HepG2 (cell line): Measurements from ENCODE around the gene CCDC150. TPM values are rescaled to one million over a fixed set of nuclear protein-coding genes. Genes with fewer than 3 reads are reported as not detected.

Experiments
- ATAC-seq: fragments of 200-7000 bp; cut with Tn5 transposase; 3 replicates; pipeline ENCODE4 v1.9.1; 2020; ENCODE audit warnings: mild to moderate bottlenecking, moderate library complexity
- BruUV-seq: library from RNA; stranded (reverse); fragments of 400-500 nt; replicated peaks from 2 replicates; lab custom pipeline; 2021; lab: Mats Ljungman, UMichigan
- CTCF ChIA-PET: fragments of 300-600 bp; formaldehyde crosslinking; extraction: SDS; loops from one replicate; lab custom pipeline; 2021; ENCODE audit warnings: low total read pairs, inconsistent platforms, low intra/inter-chr PET ratio; lab: Yijun Ruan, JAX
- POLR2A ChIA-PET: fragments of 350-600 bp; sonication (Branson Sonifier 250); formaldehyde crosslinking; loops from one replicate; lab custom pipeline; 2020; ENCODE audit warnings: antibody characterized with exemption, inconsistent platforms; lab: Yijun Ruan, JAX
- DNase-seq: peaks from one replicate; pipeline ENCODE4 v3.0.0-alpha.2; 2015; ENCODE audit warnings: low spot score
- FAIRE-seq: peaks from 3 replicates; lab custom pipeline; 2011; peaks lifted over from hg19 to GRCh38; lab: Jason Lieb, UNC
- H2AFZ ChIP-seq: one replicate; pipeline ENCODE4 v1.6.1; 2011; ENCODE audit warnings: low read length, inconsistent platforms
- H3K27ac ChIP-seq: fragments of 300-600 bp; 3 replicates; pipeline ENCODE4 v1.8.0; 2011; ENCODE audit warnings: mixed run types, mild to moderate bottlenecking, mixed read lengths, low read length, inconsistent platforms; ENCODE audit not compliant: insufficient read depth; ENCODE audit errors: extremely low read length
- H3K27me3 ChIP-seq, 2 experiments: fragments of 200-600 bp in 1 of 2; 2 replicates in 1 of 2; 3 replicates in 1 of 2; pipeline versions ENCODE4 v1.6.0 to v1.8.0; 2011; ENCODE audit warnings: low read length in 2 of 2, mild to moderate bottlenecking in 2 of 2, moderate library complexity in 2 of 2, inconsistent platforms in 1 of 2; ENCODE audit not compliant: insufficient read depth in 2 of 2, control insufficient read depth in 1 of 2
- H3K36me3 ChIP-seq, 2 experiments: fragments of 200-600 bp in 1 of 2; replicated peaks in 1 of 2; 2 replicates in 1 of 2; 3 replicates in 1 of 2; pipeline versions ENCODE4 v1.5.1 to v1.8.0; 2011; ENCODE audit warnings: low read length in 2 of 2, inconsistent platforms in 1 of 2; ENCODE audit not compliant: insufficient read depth in 2 of 2, control insufficient read depth in 1 of 2
- H3K4me1 ChIP-seq: 2 replicates; pipeline ENCODE4 v1.5.1; 2012; ENCODE audit warnings: low read length, inconsistent platforms; ENCODE audit not compliant: insufficient read depth
- H3K4me2 ChIP-seq: 2 replicates; pipeline ENCODE4 v1.6.0; 2011; ENCODE audit warnings: low read depth, low read length, inconsistent platforms
- H3K4me3 ChIP-seq, 3 experiments: fragments of 200-600 bp in 1 of 3; sonication (generic), shearing (Covaris generic) in 1 of 3; replicated peaks in 1 of 3; 2 replicates each; pipeline ENCODE4 v1.5.1; 2011 to 2016; ENCODE audit warnings: low read length in 3 of 3, inconsistent platforms in 2 of 3, low read depth in 2 of 3, mild to moderate bottlenecking in 2 of 3, control low read depth in 1 of 3, mixed read lengths in 1 of 3; ENCODE audit not compliant: insufficient read depth in 1 of 3
- H3K79me2 ChIP-seq: one replicate; pipeline ENCODE4 v1.6.1; 2011; ENCODE audit warnings: low read length, inconsistent platforms; ENCODE audit not compliant: insufficient read depth
- H3K9ac ChIP-seq: 2 replicates; pipeline ENCODE4 v1.6.0; 2011; ENCODE audit warnings: mild to moderate bottlenecking, low read depth, low read length, inconsistent platforms; ENCODE audit not compliant: insufficient read depth
- H3K9me3 ChIP-seq: 2 replicates; pipeline ENCODE4 v1.5.1; 2012; ENCODE audit warnings: mild to moderate bottlenecking, low read length
- H4K20me1 ChIP-seq: 2 replicates; pipeline ENCODE4 v1.6.0; 2011; ENCODE audit warnings: inconsistent platforms, mild to moderate bottlenecking, low read length, moderate library complexity; ENCODE audit not compliant: insufficient read depth
- GLI4 ChIP-seq: sonication (generic); formaldehyde crosslinking; IDR thresholded peaks from 2 replicates; pipeline ENCODE4 v1.5.1; 2020; ENCODE audit warnings: missing genetic modification reagents, mild to moderate bottlenecking, moderate library complexity, borderline replicate concordance
- KDM5A ChIP-seq: fragments of 200-600 bp; sonication (generic); IDR thresholded peaks from 2 replicates; pipeline ENCODE4 v1.7.0; 2018; ENCODE audit warnings: antibody characterized with exemption, mild to moderate bottlenecking, low read length, borderline replicate concordance
- RFX3 ChIP-seq: IDR thresholded peaks from 2 replicates; pipeline ENCODE4 v1.6.1; 2016; ENCODE audit warnings: missing biosample characterization, missing genetic modification reagents
- SUZ12 ChIP-seq: fragments of 150-350 bp; IDR thresholded peaks from 2 replicates; pipeline ENCODE4 v1.6.1; 2014; ENCODE audit warnings: low read depth, low read length
- ZFX ChIP-seq: sonication (generic); formaldehyde crosslinking; IDR thresholded peaks from 2 replicates; pipeline ENCODE4 v1.4.0; 2020; ENCODE audit warnings: mild to moderate bottlenecking, low read depth, missing genetic modification reagents, moderate library complexity
- ZNF143 ChIP-seq: sonication (generic); formaldehyde crosslinking; IDR thresholded peaks from 2 replicates; pipeline ENCODE4 v1.4.0; 2020; ENCODE audit warnings: missing genetic modification reagents
- ZNF225 ChIP-seq: sonication (generic); formaldehyde crosslinking; IDR thresholded peaks from 2 replicates; pipeline ENCODE4 v1.4.0; 2020; ENCODE audit warnings: mild to moderate bottlenecking, missing genetic modification reagents
- ZNF768 ChIP-seq: sonication (generic); formaldehyde crosslinking; IDR thresholded peaks from 2 replicates; pipeline ENCODE4 v1.4.0; 2020; ENCODE audit warnings: missing genetic modification reagents
- WGBS: methylation state at CpG from one replicate; pipeline ENCODE4 v1.1.6; 2017; ENCODE audit warnings: low lambda C conversion rate; 5-methylcytosine and 5-hydroxymethylcytosine counted together
- in situ Hi-C: cut with HindIII; loops from 2 replicates; pipeline ENCODE4 v1.10.0; 2017; ENCODE audit warnings: low pct_unique_long_range_greater_than_20kb; ENCODE audit not compliant: extremely low pct_ligation_motif_present
- intact Hi-C: fragments of 100-400 bp; cut with micrococcal nuclease; formaldehyde crosslinking; loops from one replicate; pipeline ENCODE4 v1.10.0; 2022; ENCODE audit not compliant: unreplicated experiment
- polyA plus RNA-seq, 8 experiments: library from polyadenylated mRNA; depleted of rRNA in 3 of 8; stranded (reverse) in 7 of 8; unstranded in 1 of 8; fragments of >200 nt; fragmentation: Illumina TruSeq in 4 of 8; extraction: Trizol in 4 of 8; gene quantifications; 2 replicates each; pipeline versions ENCODE4 v1.2.1 to v1.2.3, GENCODE V29; 2011 to 2016; ENCODE audit warnings: low read depth in 4 of 8, missing spikeins in 1 of 8, mixed read lengths in 1 of 8; ENCODE audit not compliant: insufficient read depth in 1 of 8
- total RNA-seq, 5 experiments: library from RNA; depleted of rRNA; stranded (reverse); fragments of >200 nt; fragmentation: Illumina TruSeq; extraction: Trizol; gene quantifications; 2 replicates each; pipeline ENCODE4 v1.2.3, GENCODE V29; 2016; ENCODE audit warnings: low read depth in 1 of 5
- TF ChIP-seq, protein P1 (sequence below): sonication (generic); formaldehyde crosslinking; IDR thresholded peaks from 2 replicates; pipeline ENCODE4 v1.4.0; 2020; ENCODE audit warnings: mild to moderate bottlenecking, missing genetic modification reagents, borderline replicate concordance
- TF ChIP-seq, protein P2 (sequence below): IDR thresholded peaks from 2 replicates; pipeline ENCODE4 v1.6.1; 2016
- TF ChIP-seq, protein P3 (sequence below): sonication (generic); formaldehyde crosslinking; IDR thresholded peaks from 2 replicates; pipeline ENCODE4 v1.9.0; 2021; ENCODE audit warnings: missing genetic modification reagents, borderline replicate concordance
- TF ChIP-seq, protein P4 (sequence below): sonication (generic); formaldehyde crosslinking; IDR thresholded peaks from 2 replicates; pipeline ENCODE4 v1.5.0; 2020; ENCODE audit warnings: mild to moderate bottlenecking, missing genetic modification reagents, borderline replicate concordance

CCDC150 gene
- total and polyA plus RNA-seq, 2 of the 13 experiments (the other 11 are each of a cell fraction or from before 2014, with no cell fraction given), result 14.9 to 32.6 TPM

DNA sequence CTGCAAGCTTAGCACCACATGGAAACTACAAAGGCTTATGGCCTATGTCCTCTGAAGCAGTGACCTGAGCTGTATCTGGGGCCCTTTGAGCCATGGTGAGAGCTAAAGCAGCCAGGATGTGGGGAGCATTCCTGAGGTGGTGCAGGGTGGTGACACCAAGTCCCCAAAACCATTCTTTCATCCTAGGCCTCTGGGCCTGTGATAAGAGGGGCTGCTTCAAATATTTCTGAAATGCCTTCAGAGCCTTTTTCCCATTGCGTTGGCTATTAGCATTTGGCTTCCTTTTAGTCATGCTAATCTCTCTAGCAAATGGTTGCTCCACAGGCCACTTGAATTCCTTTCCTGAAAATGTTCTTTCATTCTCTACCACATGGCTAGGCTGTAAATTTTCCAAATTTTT, 13.4 kb downstream of the CCDC150 start (continued):
- TF ChIP-seq ZNF768 (no peak), KDM5A (no peak), GLI4 (CRISPR knock-in tag) (no peak), ZNF225 (no peak), ZNF143 (no peak), ZFX (CRISPR knock-in tag) (no peak)
- TF ChIP-seq, protein P1, sequence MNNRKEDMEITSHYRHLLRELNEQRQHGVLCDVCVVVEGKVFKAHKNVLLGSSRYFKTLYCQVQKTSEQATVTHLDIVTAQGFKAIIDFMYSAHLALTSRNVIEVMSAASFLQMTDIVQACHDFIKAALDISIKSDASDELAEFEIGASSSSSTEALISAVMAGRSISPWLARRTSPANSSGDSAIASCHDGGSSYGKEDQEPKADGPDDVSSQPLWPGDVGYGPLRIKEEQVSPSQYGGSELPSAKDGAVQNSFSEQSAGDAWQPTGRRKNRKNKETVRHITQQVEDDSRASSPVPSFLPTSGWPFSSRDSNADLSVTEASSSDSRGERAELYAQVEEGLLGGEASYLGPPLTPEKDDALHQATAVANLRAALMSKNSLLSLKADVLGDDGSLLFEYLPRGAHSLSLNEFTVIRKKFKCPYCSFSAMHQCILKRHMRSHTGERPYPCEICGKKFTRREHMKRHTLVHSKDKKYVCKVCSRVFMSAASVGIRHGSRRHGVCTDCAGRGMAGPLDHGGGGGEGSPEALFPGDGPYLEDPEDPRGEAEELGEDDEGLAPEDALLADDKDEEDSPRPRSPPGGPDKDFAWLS (CRISPR knock-in tag), result no peak
- TF ChIP-seq, protein P2, sequence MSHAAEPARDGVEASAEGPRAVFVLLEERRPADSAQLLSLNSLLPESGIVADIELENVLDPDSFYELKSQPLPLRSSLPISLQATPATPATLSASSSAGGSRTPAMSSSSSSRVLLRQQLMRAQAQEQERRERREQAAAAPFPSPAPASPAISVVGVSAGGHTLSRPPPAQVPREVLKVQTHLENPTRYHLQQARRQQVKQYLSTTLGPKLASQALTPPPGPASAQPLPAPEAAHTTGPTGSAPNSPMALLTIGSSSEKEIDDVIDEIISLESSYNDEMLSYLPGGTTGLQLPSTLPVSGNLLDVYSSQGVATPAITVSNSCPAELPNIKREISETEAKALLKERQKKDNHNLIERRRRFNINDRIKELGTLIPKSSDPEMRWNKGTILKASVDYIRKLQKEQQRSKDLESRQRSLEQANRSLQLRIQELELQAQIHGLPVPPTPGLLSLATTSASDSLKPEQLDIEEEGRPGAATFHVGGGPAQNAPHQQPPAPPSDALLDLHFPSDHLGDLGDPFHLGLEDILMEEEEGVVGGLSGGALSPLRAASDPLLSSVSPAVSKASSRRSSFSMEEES (CRISPR knock-in tag), result no peak
- TF ChIP-seq, protein P3, sequence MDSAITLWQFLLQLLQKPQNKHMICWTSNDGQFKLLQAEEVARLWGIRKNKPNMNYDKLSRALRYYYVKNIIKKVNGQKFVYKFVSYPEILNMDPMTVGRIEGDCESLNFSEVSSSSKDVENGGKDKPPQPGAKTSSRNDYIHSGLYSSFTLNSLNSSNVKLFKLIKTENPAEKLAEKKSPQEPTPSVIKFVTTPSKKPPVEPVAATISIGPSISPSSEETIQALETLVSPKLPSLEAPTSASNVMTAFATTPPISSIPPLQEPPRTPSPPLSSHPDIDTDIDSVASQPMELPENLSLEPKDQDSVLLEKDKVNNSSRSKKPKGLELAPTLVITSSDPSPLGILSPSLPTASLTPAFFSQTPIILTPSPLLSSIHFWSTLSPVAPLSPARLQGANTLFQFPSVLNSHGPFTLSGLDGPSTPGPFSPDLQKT (CRISPR knock-in tag), result no peak

DNA sequence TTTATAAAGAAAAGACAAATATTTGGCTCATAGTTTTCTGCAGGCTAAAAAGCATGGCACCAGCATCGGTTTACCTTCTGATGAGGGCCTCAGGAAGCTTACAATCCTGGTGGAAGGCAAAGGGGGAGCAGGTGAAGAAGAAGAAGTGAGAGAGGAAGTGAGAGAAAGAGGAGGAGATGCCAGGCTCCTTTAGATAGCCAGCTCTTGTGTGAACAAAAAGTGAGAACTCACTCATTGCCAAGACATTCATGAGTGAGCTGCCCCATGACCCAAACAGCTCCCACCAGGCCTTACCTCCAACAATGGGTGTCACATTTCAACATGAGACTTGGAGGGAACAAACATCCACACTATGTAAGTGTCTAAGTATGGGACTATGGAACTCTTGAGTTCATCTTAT, 14.3 kb downstream of the CCDC150 start:
- POLR2A ChIA-PET, result no interaction called here
- Histone ChIP-seq H3K4me2 (no peak overlapping the region), H3K36me3 (peaks cover 0 to 7% of the 10 kb centered on the region in 2 experiments; a peak in 3 of 5 replicates), H3K9ac (no peak overlapping the region), H3K9me3 (peaks cover 46% of the 10 kb centered on the region), H2AFZ (no peak overlapping the region), H3K4me3 (no peak overlapping the region), H3K4me1 (no peaks in the 10 kb centered on the region), H3K27ac (no peak overlapping the region), H3K27me3 (no peaks in the 10 kb centered on the region), H4K20me1 (no peaks in the 10 kb centered on the region), H3K79me2 (no peaks in the 10 kb centered on the region)
- no peak for DNase-seq
- BruUV-seq, result no TSS peak
- 39% methylated on average over 1 of the region's 1 CpG for WGBS
- in situ Hi-C loops, result no loop called here
- CTCF ChIA-PET, result no interaction called here
- ATAC-seq, result no peak
- FAIRE-seq, result no peak
- intact Hi-C loops, result no loop called here
- TF ChIP-seq RFX3 (CRISPR knock-in tag), result no peak
- TF ChIP-seq SUZ12, result no peak
- TF ChIP-seq, protein P4, sequence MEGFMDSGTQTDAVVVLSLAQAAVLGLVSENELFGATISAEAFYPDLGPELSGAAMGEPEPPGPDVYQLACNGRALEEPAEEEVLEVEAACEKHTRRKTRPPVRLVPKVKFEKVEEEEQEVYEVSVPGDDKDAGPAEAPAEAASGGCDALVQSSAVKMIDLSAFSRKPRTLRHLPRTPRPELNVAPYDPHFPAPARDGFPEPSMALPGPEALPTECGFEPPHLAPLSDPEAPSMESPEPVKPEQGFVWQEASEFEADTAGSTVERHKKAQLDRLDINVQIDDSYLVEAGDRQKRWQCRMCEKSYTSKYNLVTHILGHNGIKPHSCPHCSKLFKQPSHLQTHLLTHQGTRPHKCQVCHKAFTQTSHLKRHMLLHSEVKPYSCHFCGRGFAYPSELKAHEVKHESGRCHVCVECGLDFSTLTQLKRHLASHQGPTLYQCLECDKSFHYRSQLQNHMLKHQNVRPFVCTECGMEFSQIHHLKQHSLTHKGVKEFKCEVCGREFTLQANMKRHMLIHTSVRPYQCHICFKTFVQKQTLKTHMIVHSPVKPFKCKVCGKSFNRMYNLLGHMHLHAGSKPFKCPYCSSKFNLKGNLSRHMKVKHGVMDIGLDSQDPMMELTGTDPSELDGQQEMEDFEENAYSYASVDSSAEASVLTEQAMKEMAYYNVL (CRISPR knock-in tag), result no peak
